Neural progenitor cell (in vitro differentiated cells): ENCODE measurements around the gene TMEM161B. TPM values are rescaled to one million over a fixed set of nuclear protein-coding genes. Genes with fewer than 3 reads are reported as not detected.
A peak's percentile ranks its signal among the peaks of the same experiment; 100 is the strongest.

Experiments
- DNase-seq: peaks from one replicate; pipeline ENCODE4 v3.0.0-alpha.2; 2016; ENCODE audit warnings: low spot score
- H2AFZ ChIP-seq: fragments of 200-600 bp; sonication (generic); replicated peaks from 2 replicates; pipeline ENCODE4 v1.6.1; 2016; ENCODE audit warnings: antibody characterized with exemption
- H3F3A ChIP-seq: fragments of 200-600 bp; sonication (generic); 2 replicates; pipeline ENCODE4 v1.6.1; 2016; ENCODE audit warnings: antibody characterized with exemption, low read depth
- H3K27ac ChIP-seq: fragments of 200-600 bp; sonication (generic); 2 replicates; pipeline ENCODE4 v1.5.1; 2016; ENCODE audit warnings: mild to moderate bottlenecking
- H3K27me3 ChIP-seq: fragments of 200-600 bp; sonication (generic); 2 replicates; pipeline ENCODE4 v1.6.1; 2016; ENCODE audit warnings: mild to moderate bottlenecking, moderate library complexity
- H3K36me3 ChIP-seq: fragments of 200-600 bp; sonication (generic); 2 replicates; pipeline ENCODE4 v1.5.1; 2016
- H3K4me1 ChIP-seq: fragments of 200-600 bp; sonication (generic); 2 replicates; pipeline ENCODE4 v1.6.1; 2016; ENCODE audit warnings: mixed run types
- H3K4me2 ChIP-seq: fragments of 200-600 bp; sonication (generic); 2 replicates; pipeline ENCODE4 v1.6.1; 2016
- H3K4me3 ChIP-seq: fragments of 200-600 bp; sonication (generic); 2 replicates; pipeline ENCODE4 v1.5.1; 2016
- H3K79me2 ChIP-seq: fragments of 200-600 bp; sonication (generic); 2 replicates; pipeline ENCODE4 v1.6.1; 2016; ENCODE audit warnings: low read depth
- H3K9ac ChIP-seq: fragments of 200-600 bp; sonication (generic); 2 replicates; pipeline ENCODE4 v1.6.1; 2016
- H3K9me3 ChIP-seq: fragments of 200-600 bp; sonication (generic); 2 replicates; pipeline ENCODE4 v1.5.1; 2016; ENCODE audit warnings: low read depth
- H4K20me1 ChIP-seq: fragments of 200-600 bp; sonication (generic); 2 replicates; pipeline ENCODE4 v1.6.1; 2016; ENCODE audit warnings: low read depth
- H3K27ac Mint-ChIP-seq: 3 replicates; pipeline ENCODE4 v1.8.0; 2021; ENCODE audit warnings: mixed read lengths
- H3K27me3 Mint-ChIP-seq: 2 replicates; pipeline ENCODE4 v1.8.0; 2022; ENCODE audit warnings: low read depth, mild to moderate bottlenecking, inconsistent platforms, moderate library complexity, mixed read lengths; ENCODE audit not compliant: insufficient read depth
- H3K36me3 Mint-ChIP-seq: 3 replicates; pipeline ENCODE4 v1.8.0; 2021; ENCODE audit warnings: mixed read lengths
- H3K4me1 Mint-ChIP-seq: 3 replicates; pipeline ENCODE4 v1.8.0; 2021; ENCODE audit warnings: mixed read lengths
- H3K4me3 Mint-ChIP-seq: 3 replicates; pipeline ENCODE4 v1.8.0; 2021; ENCODE audit warnings: mild to moderate bottlenecking, moderate library complexity, mixed read lengths
- H3K9me3 Mint-ChIP-seq: 3 replicates; pipeline ENCODE4 v1.8.0; 2020; ENCODE audit warnings: mixed read lengths
- CTCF ChIP-seq: fragments of 200-600 bp; sonication (generic); IDR thresholded peaks from 2 replicates; pipeline ENCODE4 v1.5.1; 2017; ENCODE audit warnings: antibody characterized with exemption, mild to moderate bottlenecking
- EZH2 ChIP-seq: fragments of 200-600 bp; sonication (generic); IDR thresholded peaks from 2 replicates; pipeline ENCODE4 v1.6.1; 2017; ENCODE audit warnings: antibody characterized with exemption, mild to moderate bottlenecking, moderate library complexity
- EZH2phosphoT487 ChIP-seq: fragments of 200-600 bp; sonication (generic); IDR thresholded peaks from 2 replicates; pipeline ENCODE4 v1.6.1; 2017; ENCODE audit warnings: antibody characterized with exemption
- total RNA-seq: library from RNA; depleted of rRNA; stranded (reverse); fragments of >200 nt; gene quantifications from 2 replicates; pipeline ENCODE4 v1.2.3, GENCODE V29; 2015; ENCODE audit warnings: low replicate concordance

TMEM161B gene
- total RNA-seq, 1 donor from 2014 or later = 46.1 TPM

- Mint-ChIP-seq H3K27me3 (no peaks in the 10 kb centered on the region), H3K36me3 (peaks cover 13% of the 10 kb centered on the region)
- H4K20me1 ChIP-seq = no peaks in the 10 kb centered on the region
These were observed 18.6 kb downstream of the TMEM161B start for GRCh38 chr5:88250010-88250409.

GRCh38 chr5:88248743-88249540 lies 19.7 kb downstream of the TMEM161B start:
- Histone ChIP-seq H3K9me3 (no peaks in the 10 kb centered on the region), H3K4me1 (peaks cover 17% of the 10 kb centered on the region), H3K27ac (peak overlapping the region; percentile 72), H3K79me2 (peaks cover 95% of the 10 kb centered on the region), H3K27me3 (no peaks in the 10 kb centered on the region), H3K4me2 (no peak overlapping the region), H3K4me3 (no peak overlapping the region), H2AFZ (no peak overlapping the region), H3F3A (peaks cover 14% of the 10 kb centered on the region), H4K20me1 (no peaks in the 10 kb centered on the region), H3K36me3 (no peaks in the 10 kb centered on the region), H3K9ac (no peak overlapping the region)
- Mint-ChIP-seq H3K27ac (no peak overlapping the region), H3K4me1 (no peaks in the 10 kb centered on the region), H3K4me3 (no peak overlapping the region), H3K9me3 (peaks cover 8% of the 10 kb centered on the region), H3K36me3 (peaks cover 16% of the 10 kb centered on the region), H3K27me3 (no peaks in the 10 kb centered on the region)
- DNase-seq = no peak
- TF ChIP-seq CTCF (no peak), EZH2 (no peak), EZH2phosphoT487 (no peak)

More at GRCh38 chr5:88250010-88250409, 18.6 kb downstream of the TMEM161B start:
- Histone ChIP-seq H3K79me2 (peaks cover 95% of the 10 kb centered on the region), H3K4me2 (no peak overlapping the region), H3K4me1 (peaks cover 17% of the 10 kb centered on the region), H3K27ac (no peak overlapping the region), H3K4me3 (no peak overlapping the region), H3K36me3 (no peaks in the 10 kb centered on the region), H3K9ac (no peak overlapping the region), H3K9me3 (no peaks in the 10 kb centered on the region), H3F3A (peaks cover 14% of the 10 kb centered on the region), H3K27me3 (no peaks in the 10 kb centered on the region), H2AFZ (no peak overlapping the region)
- Mint-ChIP-seq H3K4me3 (no peak overlapping the region), H3K27ac (no peak overlapping the region), H3K9me3 (peaks cover 9% of the 10 kb centered on the region), H3K4me1 (no peaks in the 10 kb centered on the region)
- TF ChIP-seq CTCF = no peak
- TF ChIP-seq EZH2phosphoT487 = no peak
- TF ChIP-seq EZH2 = no peak
- no peak for DNase-seq

GRCh38 chr5:88248094-88248493 lies 20.6 kb downstream of the TMEM161B start:
- H3K36me3 ChIP-seq = no peaks in the 10 kb centered on the region
- H3F3A ChIP-seq = peaks cover 14% of the 10 kb centered on the region
- H3K9ac ChIP-seq = no peak overlapping the region
- H3K27ac ChIP-seq = peak overlapping the region; percentile 72
- no peaks in the 10 kb centered on the region for H3K27me3 ChIP-seq
- peaks cover 94% of the 10 kb centered on the region for H3K79me2 ChIP-seq
- no peak overlapping the region for H3K4me3 ChIP-seq
- no peaks in the 10 kb centered on the region for H4K20me1 ChIP-seq
- TF ChIP-seq CTCF = no peak
- no peak for TF ChIP-seq EZH2
- TF ChIP-seq EZH2phosphoT487 = no peak
- DNase-seq = no peak
- Mint-ChIP-seq H3K27ac (no peak overlapping the region), H3K9me3 (peaks cover 8% of the 10 kb centered on the region), H3K4me1 (no peaks in the 10 kb centered on the region), H3K36me3 (peaks cover 16% of the 10 kb centered on the region), H3K27me3 (no peaks in the 10 kb centered on the region), H3K4me3 (no peak overlapping the region)
- no peak overlapping the region for H2AFZ ChIP-seq
- no peak overlapping the region for H3K4me2 ChIP-seq
- peaks cover 17% of the 10 kb centered on the region for H3K4me1 ChIP-seq
- no peaks in the 10 kb centered on the region for H3K9me3 ChIP-seq
